Coronary artery (tissue), 2 donors: ENCODE measurements around the gene DNAJC17.

ENCODE experiments used
- DNase-seq: peaks from one replicate; pipeline ENCODE4 v3.0.0-alpha.2; 2017; ENCODE audit warnings: low spot score
- H3K27ac ChIP-seq, 2 donors: fragments of 200-600 bp; sonication (generic); one replicate each; pipeline ENCODE4 v1.5.1; 2016 to 2019
- H3K4me3 ChIP-seq: fragments of 200-600 bp; sonication (generic); 2 replicates; pipeline ENCODE4 v1.5.1; 2016; ENCODE audit warnings: mild to moderate bottlenecking, moderate library complexity
- CTCF ChIP-seq: fragments of 200-600 bp; sonication (generic); IDR thresholded peaks from one replicate; pipeline ENCODE4 v1.5.1; 2019; ENCODE audit warnings: antibody characterized with exemption

The DNAJC17 gene

GRCh38 chr15:40823572-40824343 lies 16.5 kb upstream of the DNAJC17 start:
- DNase-seq: no peak
- Histone ChIP-seq H3K27ac (no peak overlapping the region), H3K4me3 (no peak overlapping the region)
- no peak for TF ChIP-seq CTCF

GRCh38 chr15:40821195-40821594 lies 13.9 kb upstream of the DNAJC17 start:
- Histone ChIP-seq H3K27ac (no peak overlapping the region), H3K4me3 (no peak overlapping the region)
- no peak for TF ChIP-seq CTCF
- DNase-seq: no peak

- TF ChIP-seq CTCF: no peak
- DNase-seq: no peak
- Histone ChIP-seq H3K4me3 (no peak overlapping the region), H3K27ac (no peak overlapping the region)
Observed at GRCh38 chr15:40819048-40819447, 11.8 kb upstream of the DNAJC17 start.

- Histone ChIP-seq H3K4me3 (no peak overlapping the region), H3K27ac (no peak overlapping the region)
- no peak for DNase-seq
- TF ChIP-seq CTCF: no peak
Observed at GRCh38 chr15:40815042-40815698, 7.9 kb upstream of the DNAJC17 start.

GRCh38 chr15:40812721-40813425 lies 5.6 kb upstream of the DNAJC17 start:
- TF ChIP-seq CTCF: no peak
- Histone ChIP-seq H3K27ac (no peak overlapping the region), H3K4me3 (no peak overlapping the region)
- DNase-seq: no peak

GRCh38 chr15:40808861-40809450 lies 1.7 kb upstream of the DNAJC17 start:
- Histone ChIP-seq H3K4me3 (no peak overlapping the region), H3K27ac (no peak overlapping the region)
- TF ChIP-seq CTCF: no peak
- no peak for DNase-seq
